Measurements from ENCODE around the gene SLU7. TPM values are rescaled to one million over a fixed set of nuclear protein-coding genes. Genes with fewer than 3 reads are reported as not detected.

SLU7 gene
- total RNA-seq, 1 experiment from 2014 or later, result 33.3 TPM

GRCh38 chr5:160376416-160376815 is 42.5 kb downstream of the SLU7 start:
- no peaks in the 10 kb centered on the region for H3K9me3 Mint-ChIP-seq
- no peak overlapping the region for H2BK15ac ChIP-seq (ENCODE audit: low read depth, low read length)

More at GRCh38 chr5:160376416-160376815, 42.5 kb downstream of the SLU7 start:
- Histone ChIP-seq H4K20me1 (ENCODE audit: control insufficient read depth, insufficient read depth, insufficient read length) (no peaks in the 10 kb centered on the region), H3K9me3 (ENCODE audit: control insufficient read depth, low read depth, low read length) (no peaks in the 10 kb centered on the region), H3K23me2 (ENCODE audit: insufficient read length, low read depth, low read length, poor library complexity, severe bottlenecking) (no peaks in the 10 kb centered on the region), H3K4ac (ENCODE audit: low read depth, low read length) (no peak overlapping the region), H3K9ac (ENCODE audit: extremely low read depth, insufficient read length, low read length) (no peak overlapping the region), H3K23ac (ENCODE audit: insufficient read length, low read depth, low read length) (no peak overlapping the region), H3K79me2 (ENCODE audit: insufficient read depth, low read length) (no peaks in the 10 kb centered on the region), H4K5ac (ENCODE audit: insufficient read length, low read depth, low read length) (no peak overlapping the region), H3K18ac (ENCODE audit: insufficient read length, low read depth, low read length) (no peak overlapping the region), H3K4me2 (ENCODE audit: insufficient read depth, insufficient read length, low read length) (no peak overlapping the region), H3K27ac (ENCODE audit: insufficient read length, low read depth, low read length) (no peak overlapping the region), H2BK20ac (ENCODE audit: low read depth, low read length, poor library complexity, severe bottlenecking) (no peak overlapping the region), H3K14ac (ENCODE audit: insufficient read depth, low read length) (no peak overlapping the region), H2BK120ac (ENCODE audit: low read depth, low read length, poor library complexity, severe bottlenecking) (no peak overlapping the region), H2AK5ac (ENCODE audit: insufficient read length, low read length) (no peak overlapping the region), H2AFZ (ENCODE audit: low read length) (no peak overlapping the region), H4K8ac (replicated peaks; ENCODE audit: insufficient read length, low read depth, low read length) (no peak overlapping the region), H2BK5ac (ENCODE audit: insufficient read length, low read length) (no peak overlapping the region), H2BK12ac (ENCODE audit: insufficient read length, low read depth, low read length) (no peak overlapping the region), H3K56ac (ENCODE audit: insufficient read length, low read depth, low read length) (no peak overlapping the region), H3T11ph (ENCODE audit: low read length) (no peak overlapping the region), H3K4me1 (ENCODE audit: insufficient read depth, low read length) (no peaks in the 10 kb centered on the region), H4K91ac (ENCODE audit: insufficient read length, low read depth, low read length) (no peak overlapping the region), H3K79me1 (ENCODE audit: insufficient read depth, low read depth, low read length, poor library complexity, severe bottlenecking) (no peaks in the 10 kb centered on the region), H3K27me3 (ENCODE audit: insufficient read depth, low read length) (no peaks in the 10 kb centered on the region)
- no peak for DNase-seq
- H3K4me3 Mint-ChIP-seq, result no peak overlapping the region
- no peaks in the 10 kb centered on the region for H3K36me3 Mint-ChIP-seq (ENCODE audit: insufficient read depth in 1 of 3, low read depth in 3 of 3)
- no peak overlapping the region for H3K27ac Mint-ChIP-seq
- H3K4me1 Mint-ChIP-seq, result peaks cover 11% of the 10 kb centered on the region in 2 experiments
- peaks cover 30% of the 10 kb centered on the region for H3K27me3 Mint-ChIP-seq (ENCODE audit: low read depth)
- TF ChIP-seq CTCF (conservative IDR thresholded peaks at IDR 0.05), result no peak

Measured in H9 (cell line).